Medulla oblongata (tissue), 1 donor: Measurements from ENCODE around the gene G6PD.
"Not testable (repeated sequence)": the region's sequence is repeated elsewhere in the genome, so short reads cannot be mapped to it uniquely, and the experiment has no call there.

ENCODE experiments used
- DNase-seq: peaks from one replicate; pipeline ENCODE4 v3.0.0-alpha.2; 2015; ENCODE audit errors: extremely low spot score

The G6PD gene

DNA sequence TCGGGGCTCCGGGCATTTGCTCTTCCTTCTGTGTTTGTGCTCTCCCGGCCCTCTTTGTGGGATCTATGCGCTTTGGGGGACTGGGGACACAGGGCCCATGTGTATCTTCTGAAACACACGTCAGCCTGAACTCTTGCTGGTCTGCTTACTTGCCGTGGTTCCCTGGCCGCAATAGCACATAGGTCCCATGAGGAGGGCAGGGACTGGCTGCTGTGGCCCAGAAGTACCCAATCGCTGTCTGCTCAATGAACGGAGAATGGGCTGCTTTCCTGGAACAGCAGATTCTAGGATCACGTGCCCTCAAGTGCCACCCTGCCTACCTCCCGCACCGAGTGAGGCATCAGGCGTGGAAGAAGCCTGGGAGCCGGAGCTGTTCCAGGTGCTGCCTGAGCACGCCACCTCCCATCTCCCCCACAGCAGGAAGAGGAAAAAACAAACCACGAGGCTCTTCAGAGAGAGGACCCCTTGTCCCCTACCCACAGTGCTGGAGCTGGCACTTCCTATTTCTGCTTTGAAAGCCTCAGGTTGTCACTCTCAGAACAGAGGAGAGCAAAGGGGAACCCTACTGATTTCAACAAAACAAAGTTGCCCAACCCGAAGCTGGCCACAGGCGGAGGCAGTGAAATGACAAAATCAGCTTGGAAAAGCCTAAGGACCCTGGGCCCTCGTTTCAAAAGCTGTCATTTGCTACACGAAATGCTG is 3.8 kb downstream of the G6PD start:
- peak; percentile 46 for DNase-seq

DNA sequence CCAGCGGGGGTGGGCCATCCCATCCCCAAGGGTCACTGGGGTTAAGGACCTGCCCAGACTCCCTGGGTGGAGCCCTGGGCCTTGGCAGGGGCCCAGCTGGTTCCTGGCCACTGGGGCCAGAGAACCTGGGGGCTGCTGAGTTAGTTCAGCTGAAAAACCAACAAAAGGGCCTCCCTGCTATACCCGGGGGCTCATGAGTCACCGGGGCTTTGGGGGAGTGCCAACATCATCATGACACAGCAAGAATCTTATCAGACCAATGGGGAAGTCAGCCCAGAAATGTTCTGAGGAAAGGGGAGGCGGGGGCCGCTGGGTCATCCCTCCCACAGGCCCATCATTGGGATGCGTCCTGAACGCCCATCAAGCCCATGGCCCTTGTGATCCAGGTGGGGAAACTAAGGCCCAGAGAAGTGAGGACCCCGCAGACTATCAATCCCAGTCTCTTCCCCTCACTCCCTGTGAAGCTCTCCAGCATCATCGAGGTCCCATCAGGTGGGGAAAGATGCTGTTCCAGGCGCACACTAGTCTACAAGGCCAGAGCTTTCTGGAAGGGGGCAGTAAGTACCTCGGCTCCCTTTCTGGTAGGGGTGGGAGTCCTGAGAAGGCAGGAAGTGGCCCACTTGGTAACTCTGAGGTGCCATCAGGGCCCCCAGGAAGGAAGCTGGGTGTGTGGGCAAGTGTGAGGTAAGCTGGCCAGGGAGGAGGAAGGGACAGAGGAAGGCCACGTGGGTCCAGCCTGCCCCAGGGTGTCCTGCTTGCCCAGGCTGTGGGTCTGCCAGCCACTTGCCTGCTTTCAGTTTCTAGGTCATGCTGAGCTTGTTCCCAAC is 4.5 kb downstream of the G6PD start:
- DNase-seq, result peak; percentile 60

DNA sequence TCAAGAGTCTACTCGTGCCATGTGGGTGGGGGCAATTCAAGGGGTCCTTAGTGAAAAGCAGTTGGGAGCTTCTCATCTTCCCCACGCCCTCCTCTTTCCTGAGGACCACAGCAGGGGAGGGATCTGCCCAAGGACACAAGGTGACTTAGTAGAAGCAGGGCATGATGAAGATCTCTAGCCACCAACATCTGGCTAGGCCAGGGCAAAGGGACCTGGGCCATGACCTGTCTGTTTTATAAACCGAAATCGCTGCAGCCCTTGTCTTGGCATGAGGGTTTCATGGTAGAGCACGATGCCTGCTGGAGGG is 5.1 kb downstream of the G6PD start:
- no peak for DNase-seq

DNA sequence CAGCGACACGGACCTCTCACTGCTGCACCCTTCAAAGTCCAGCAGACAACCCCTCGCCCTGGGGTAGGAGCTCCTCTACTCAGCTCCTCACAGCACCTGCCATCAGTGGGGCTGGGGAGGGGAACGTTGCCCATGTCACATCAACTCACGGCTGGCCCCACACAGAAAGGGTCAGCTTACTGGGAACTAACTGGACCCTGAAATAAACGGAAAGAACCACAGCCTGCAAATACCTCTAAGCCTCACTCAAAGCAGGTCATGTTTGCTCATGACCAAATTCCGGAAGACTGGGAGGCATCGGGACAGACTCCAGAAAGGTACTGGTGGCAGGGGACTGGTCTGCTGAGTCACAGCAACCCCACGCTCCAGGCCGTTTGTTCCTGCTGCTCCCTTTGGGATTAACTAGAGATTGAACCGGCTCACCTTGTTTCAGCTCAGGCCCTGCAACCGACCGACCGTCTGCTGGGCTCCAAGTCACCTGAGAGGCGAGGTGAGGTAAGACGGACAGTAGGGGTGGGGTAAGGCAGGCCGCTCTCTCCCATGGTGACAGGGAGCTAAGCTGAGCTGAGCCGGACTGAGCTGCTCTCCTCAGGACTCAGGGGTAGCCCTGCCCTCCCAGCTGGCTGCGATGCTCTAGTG is 5.6 kb downstream of the G6PD start:
- DNase-seq, result no peak

DNA sequence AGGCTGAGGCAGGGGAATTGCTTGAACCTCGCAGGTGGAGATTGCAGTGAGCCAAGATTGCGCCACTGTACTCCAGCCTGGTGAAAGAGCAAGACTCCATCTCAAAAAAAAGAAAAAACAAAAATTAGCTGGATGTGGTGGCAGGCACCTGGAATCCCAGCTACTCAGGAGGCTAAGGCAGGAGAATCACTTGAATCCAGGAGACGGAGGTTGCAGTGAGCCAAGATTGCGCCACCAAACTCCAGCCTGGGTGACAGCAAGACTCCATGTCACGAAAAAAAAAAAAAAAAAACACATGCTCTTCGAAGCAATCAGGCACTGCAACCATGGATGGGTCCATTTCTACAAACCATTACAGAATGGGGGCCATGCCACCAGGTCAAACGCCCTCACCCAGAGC is 6.3 kb downstream of the G6PD start:
- not testable (repeated sequence) for DNase-seq

DNA sequence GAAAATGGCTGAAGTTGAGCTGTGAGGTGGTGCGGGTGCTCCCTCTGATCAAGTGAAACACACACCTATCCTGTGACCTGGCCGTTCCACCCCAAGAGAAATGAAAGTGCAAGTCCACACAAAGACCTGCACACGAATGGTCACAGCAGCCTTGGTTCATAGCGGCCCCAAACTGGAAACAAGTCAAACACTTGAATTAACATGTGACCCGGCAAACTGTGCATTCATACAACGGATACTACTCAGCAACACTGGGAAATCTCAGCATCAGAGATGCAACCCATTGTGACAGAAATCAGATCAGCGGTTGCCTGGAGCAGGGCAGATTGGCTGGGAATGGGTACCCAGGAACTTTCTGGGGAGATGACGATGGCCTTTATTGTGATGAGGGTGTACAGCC is 7.6 kb downstream of the G6PD start:
- peak; percentile 67 for DNase-seq

DNA sequence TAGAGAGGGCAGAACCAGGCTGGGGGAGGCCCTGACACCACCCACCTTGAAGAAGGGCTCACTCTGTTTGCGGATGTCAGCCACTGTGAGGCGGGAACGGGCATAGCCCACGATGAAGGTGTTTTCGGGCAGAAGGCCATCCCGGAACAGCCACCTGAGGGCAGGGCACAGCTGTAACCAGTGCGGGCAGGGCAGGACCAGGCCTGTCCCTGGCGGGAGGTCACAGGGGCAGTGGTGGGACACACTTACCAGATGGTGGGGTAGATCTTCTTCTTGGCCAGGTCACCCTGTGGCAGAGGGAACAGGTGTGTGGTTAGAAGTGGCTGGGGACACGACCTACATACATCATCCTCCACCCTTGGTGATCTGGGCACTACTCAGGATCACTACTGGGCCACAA is 10.8 kb downstream of the G6PD start:
- DNase-seq, result no peak

DNA sequence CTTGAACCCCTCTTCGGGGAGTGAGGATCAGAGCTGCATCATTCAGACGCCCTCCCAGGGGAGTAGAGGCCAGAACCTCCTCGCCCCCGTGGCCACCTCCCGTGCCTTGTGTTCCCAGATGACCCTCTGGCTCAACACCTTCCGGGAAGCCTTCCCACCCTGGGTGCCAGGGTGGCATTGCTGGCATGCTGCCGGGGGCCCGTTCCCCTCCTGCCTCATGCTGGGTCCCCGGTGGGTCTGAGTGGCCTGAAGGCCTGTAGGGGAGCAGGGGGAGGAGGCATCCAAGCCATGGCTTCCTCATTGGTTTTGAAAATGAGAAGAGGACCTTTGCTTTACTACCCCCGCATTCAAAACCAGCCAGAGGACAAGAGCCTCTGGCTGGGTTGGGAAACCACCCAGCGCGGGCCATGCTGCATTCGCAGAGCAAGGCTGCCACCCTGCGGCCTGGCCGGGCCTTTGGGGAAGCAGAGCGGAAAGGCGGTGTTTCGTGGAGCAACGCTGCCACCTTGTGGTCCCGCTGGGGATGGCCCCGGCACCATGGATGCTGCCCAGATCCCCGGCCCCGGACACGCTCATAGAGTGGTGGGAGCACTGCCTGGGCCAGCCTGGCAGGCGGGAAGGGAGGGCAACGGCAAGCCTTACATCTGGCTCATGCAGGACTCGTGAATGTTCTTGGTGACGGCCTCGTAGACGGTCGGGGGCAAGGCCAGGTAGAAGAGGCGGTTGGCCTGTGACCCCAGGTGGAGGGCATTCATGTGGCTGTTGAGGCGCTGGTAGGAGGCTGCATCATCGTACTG is 11.9 kb downstream of the G6PD start:
- peak; percentile 87 for DNase-seq

DNA sequence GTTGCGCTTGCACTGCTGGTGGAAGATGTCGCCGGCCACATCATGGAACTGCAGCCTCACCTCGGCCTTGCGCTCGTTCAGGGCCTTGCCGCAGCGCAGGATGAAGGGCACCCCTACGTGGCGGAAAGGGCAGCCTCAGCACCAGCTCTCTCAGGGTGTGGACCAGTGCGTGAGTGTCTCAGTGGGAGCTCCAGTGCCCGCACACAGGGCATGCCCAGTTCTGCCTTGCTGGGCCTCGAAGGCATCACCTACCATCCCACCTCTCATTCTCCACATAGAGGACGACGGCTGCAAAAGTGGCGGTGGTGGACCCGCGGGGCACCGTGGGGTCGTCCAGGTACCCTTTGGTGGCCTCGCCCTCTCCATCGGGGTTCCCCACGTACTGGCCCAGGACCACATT is 14.0 kb downstream of the G6PD start:
- no peak for DNase-seq

DNA sequence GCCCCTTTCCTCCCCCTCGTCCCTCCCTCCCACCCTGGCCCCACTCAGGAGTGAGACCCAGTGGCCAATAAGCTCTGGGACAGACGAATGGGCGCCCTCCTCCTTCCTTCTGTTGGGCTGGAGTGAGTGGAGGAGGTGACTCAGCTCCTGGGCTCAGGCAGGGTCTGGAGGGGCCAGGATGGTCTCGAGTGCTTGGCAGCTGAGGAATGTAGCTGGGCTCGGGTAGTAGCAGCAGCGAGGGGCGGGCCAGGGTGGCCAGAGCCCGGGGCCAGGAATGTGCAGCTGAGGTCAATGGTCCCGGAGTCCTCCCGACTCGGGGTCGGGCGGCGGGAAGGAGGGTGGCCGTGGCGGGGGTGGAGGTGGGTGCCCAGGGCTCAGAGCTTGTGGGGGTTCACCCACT is 15.0 kb downstream of the G6PD start:
- DNase-seq, result no peak

DNA sequence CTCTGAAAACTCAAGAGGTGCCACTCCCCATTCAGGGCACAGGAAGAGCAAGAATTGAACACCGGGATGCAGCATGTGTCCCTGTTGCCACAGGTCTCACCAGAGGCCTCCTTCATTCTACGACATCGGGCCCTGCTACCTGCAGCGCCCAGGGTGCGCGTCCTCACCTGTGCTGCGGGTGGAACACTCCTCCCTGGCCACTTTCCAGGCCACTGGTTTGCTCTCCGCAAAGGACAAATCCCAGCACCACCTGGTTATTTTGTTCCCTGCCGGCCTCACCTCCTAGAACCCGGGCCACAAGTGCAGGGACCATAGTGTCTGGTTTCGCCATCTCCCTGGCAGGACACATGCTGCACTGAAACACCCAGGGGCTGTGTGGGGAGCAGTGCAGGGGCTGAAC is 16.4 kb downstream of the G6PD start:
- DNase-seq, result no peak

DNA sequence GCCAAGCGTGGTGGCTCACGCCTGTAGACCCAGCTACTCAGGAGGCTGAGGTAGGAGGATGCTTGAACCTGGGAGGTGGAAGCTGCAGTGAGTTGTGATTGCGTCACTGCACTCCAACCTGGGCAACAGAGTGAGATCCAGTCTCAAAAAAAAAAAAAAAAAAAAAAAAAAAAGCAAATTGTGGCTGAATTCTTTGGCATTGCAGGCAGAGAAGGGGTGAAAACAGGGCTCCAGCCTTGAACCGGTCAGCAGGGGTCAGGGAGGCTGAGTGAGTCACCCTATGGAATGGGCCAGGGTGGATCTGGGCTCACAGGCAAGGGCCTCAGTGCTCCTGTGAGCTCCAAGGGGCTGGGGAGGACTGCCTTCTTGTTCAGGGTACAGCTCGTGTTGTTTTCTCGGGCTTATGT is 17.4 kb downstream of the G6PD start:
- DNase-seq, result no peak

DNA sequence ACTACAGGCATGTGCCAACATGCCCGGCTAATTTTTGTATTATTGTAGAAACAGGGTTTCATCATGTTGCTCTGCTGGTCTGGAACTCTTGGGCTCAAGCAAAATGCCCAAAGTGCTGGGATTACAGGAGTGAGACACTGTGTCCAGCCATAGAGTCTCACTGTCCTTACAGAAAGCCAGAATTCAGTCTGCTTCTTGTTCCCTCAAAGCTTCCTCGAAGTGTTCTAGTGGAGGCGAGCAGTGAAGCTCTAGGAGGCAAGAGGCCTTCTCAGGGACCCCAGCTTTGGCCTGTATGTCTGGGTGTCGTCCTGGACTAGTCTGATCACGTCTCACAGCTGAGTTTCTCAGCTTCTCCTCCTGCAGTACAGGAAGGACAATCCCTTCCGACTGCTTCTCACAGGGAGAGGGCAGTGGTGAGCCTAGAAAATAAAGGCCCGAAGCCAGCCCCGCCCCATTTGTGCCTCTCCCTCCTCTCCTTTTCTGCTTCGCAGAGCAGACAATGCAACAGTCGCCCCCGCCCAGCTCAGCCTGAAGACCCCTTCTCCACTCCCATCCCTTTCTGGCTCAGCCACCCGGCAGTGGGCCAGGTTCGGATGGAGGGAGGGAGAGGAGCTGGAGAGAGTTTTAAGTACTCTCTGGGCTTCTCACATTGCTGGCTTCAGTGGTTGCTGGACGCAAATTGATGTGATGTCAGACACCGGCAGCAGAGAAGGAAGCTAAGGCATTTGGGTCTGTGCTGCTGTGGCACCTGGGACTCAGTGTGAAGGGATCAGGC is 19.6 kb downstream of the G6PD start:
- peak; percentile 80 for DNase-seq

DNA sequence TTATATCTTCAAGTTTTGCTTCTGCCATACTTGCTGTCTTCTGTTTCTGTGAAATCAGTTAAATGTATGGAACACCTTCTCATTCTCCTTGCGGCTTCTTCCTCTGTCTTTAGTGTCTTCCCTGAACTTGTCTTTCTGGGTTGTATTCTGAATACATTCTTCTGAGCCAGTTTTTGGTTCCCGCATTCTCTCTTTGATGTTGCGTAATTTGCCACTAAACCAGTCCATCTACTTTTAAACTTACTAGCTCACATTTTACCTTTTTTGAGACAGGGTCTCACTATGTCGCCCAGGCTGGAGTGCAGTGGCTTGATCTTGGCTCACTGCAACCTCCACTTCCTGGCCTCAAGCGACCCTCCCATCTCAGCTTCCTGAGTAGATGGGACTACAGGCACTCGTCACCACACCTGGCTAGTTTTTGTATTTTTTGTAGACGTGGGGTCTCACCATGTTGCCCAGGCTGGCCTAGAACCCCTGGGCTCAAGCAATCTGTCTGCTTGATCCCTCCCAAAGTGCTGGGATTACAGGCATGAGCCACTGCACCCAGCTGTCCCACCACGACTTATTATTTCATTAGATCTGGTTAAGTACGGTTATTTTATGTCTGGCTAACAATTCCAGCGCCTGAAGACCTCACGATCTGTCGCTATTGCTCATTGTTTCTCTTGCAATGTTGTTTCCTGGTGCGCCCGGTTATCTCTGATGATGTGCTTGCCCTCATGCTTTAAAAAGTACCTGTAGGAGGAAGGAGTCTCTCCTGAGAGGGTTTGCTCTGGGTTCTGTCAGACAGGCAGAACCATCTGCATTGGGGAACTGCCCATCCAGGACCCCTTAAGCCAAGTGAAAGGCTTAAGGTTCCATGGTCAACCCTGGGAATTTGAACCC is 20.8 kb downstream of the G6PD start:
- no peak for DNase-seq

DNA sequence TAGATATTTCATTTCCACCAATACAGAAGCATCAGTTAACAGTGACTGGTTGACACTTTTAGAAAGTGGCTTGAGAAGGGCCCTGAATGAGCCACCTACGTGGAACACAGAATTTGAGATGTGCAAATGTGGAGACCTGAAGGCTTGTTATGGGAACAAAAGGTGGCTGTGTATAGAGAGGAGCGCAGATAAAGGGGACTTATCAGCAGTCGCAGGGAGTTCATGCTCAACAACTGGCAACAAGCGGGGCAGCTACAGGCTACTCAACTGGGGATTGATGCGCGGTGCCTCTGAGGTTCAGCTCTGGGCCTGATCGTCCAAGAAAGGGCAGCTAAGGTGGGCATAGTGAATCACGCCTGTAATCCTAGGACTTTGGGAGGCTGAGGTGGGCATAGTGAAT is 27.3 kb downstream of the G6PD start:
- no peak for DNase-seq

DNA sequence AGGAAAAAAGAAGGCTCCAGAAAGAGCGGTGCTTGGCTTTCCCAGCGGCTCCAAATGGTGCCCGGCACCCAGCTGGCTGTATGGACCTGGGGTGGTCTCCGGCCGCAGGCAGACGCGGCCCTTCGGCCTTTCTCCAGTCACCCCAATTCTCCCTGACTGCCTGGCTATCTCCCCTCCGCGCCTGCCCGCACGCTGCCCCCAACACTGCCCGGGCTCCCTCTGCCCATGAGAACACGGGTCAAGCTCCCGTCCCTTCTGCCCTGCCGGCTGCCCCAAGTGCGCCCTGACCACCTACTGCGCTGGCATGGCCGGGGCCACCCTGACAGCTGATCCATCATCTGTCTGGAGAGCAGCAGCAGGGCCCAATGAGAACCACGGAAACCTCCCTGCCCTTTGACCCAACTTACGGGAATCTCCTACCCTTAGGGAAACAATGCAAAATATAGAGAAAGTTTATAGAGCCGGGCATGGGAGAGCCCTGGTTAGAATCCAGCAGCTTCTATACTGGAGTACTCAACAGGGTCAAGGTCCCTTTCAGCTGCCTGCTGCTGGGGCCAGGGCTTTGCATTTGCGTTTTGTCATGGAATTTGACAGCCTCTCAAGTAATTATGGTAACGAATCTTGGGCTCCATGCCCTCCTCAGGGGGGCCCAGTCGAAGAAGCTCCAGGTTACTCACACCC is 29.4 kb downstream of the G6PD start:
- no peak for DNase-seq

DNA sequence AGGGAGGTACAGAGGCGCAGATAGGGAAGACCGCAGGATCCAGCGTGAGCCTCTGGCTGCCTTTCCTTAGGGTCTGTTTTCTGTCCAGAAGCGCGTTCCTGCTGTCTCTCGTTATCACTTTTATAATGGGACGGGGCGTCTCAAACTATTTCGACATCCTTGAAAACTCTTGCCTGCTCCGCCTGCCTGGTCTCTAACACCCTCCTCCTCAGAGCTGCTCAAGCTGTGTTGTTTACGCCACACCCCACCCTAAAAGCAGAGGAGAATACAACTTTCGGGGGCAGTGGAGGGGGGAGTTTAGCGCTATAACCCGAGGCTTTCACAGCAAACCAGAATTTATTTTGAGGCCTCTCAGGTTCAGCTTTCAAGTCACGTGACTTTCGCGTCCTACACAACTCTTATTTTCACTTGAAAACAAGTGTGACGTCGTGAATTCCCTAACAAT is 30.0 kb downstream of the G6PD start:
- peak; percentile 74 for DNase-seq

DNA sequence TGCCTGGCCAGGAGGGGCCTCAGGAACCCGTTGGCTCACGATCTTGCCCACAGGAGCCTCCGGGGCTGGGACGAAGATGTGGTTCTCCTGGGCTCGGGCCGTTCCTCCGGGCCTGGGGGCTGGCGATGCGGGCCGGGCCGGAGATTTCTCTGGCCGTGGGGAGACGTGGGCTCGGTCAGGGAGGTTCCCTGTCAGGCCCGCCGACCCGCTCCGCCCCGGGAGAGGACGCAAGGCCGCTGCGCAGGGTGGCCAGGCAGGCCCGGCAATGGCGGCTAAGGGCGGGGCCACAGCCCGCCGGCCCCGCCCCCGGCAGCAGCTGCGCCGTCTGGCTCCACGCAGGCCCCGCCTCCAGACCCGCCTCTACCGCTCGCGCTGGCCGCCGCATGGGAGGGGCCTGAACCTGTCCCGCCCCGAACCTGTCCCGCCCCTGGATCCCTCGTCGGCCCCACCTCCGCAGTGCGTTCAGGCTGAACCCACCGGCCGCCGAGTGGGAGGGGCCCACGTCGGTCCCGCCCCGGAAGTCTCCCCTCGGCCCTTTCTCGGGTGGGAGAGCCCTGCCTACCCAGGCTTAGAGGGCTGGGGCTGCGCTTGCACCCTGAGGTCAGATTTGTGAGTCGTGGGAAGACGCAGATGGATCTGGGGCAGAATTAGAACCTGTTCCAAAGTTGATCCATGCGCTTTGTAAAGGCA is 30.5 kb downstream of the G6PD start, which contains the start of gene FAM3A:
Gene FAM3A, minus strand, starts transcription at position 267 of the 690 bp plus-strand sequence. CDS start 460 bp downstream, outside the sequence.
- DNase-seq, result peak; percentile 90
